Iris pigment epithelial cell (primary cell): ENCODE results near the gene DPM2.

ENCODE experiments used
- DNase-seq: peaks from one replicate; pipeline ENCODE4 v3.0.0-alpha.2; 2011; ENCODE audit warnings: low read depth

DPM2 gene

GRCh38 chr9:127918183-127919107, 19.2 kb downstream of the DPM2 start:
- peak; percentile 30 for DNase-seq

DNA sequence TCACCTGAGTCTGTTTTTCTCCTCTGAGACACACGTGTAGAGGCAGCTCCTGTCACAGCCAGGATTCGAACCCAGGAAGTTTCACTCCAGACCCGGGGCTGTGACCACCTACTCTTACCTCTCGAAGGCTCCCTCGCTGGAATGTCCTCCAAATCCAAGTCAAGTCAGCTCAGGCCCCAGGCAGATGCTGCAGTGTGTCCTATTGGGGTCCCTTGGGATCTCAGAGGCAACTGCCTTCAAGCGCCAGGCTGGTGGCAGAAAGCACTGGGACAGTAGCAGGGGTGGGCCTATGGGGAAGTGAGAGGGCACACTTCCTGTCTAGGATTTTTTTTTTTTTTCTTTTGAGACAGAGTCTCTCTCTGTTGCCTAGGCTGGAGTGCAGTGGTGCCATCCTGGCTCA, 20.1 kb downstream of the DPM2 start:
- DNase-seq: no peak

- DNase-seq: peak; percentile 90
These were observed 20.7 kb downstream of the DPM2 start, which contains the start of gene ST6GALNAC4 for GRCh38 chr9:127916720-127917581. ST6GALNAC4 (minus strand) TSS chr9:127917041; CDS start chr9:127916419, 622 bp downstream.

- DNase-seq: no peak
These were observed 21.6 kb downstream of the DPM2 start for GRCh38 chr9:127915801-127916719.

DNA sequence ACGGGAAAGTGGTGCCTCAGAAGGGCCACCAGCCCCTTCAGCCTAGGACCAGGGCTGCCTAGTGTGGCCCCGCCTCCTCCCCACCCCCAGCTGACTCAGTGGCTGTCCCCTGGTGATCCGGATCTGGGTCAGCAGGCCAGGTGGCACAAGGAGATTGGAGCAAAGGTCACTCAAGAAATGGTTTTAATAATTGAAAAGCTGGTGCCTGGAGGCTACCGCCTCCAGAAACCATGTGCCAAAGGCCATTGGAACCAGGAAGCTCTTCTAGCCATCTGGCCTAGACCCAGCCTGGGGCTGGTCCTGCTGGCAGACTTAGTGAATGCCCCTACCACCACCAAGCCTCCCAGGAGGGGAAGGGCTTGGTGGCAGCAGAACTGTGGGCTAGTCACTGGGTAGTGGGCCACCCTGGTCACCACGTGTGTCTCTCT, 22.3 kb downstream of the DPM2 start:
- no peak for DNase-seq

- DNase-seq: no peak
These were observed 24.0 kb downstream of the DPM2 start for GRCh38 chr9:127913682-127914081.

DNA sequence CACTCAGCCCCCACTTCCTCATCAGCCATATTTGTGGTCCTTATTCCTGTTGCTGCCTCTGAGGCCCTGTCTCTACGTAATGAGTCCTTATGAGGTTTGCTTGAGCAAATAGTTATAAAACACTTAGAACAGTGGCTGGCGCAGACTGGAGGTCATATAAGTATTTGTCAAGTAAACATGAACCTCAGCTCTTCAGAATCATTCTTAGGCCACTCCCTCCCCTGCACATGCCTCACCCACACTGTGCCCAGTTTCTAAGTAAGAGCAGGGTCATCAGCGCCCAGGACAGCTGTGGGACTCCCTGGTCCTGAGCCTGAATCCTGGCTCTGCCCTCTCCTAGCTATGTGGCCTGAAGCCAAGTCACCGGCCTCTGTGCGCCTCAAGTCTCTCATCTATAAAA, 24.8 kb downstream of the DPM2 start:
- DNase-seq: no peak

DNA sequence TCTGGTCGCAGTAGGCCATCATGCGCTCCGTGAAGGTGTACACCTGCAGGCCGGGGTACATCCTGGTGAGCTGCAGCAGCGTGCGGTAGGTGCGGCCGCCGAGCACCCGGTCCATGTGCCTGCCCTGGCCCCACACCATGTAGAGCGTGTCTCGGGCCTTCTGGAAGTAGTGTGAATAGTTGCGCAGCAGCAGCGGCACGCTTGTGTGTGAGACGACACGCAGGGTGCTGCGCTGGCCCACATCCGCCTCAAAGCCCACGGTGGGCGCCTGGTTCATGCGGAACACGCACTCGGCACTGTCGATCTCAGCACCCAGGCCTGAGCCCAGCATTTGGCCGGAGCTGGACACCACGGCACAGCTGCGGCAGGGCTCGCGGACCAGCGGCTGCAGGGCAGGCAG, 25.4 kb downstream of the DPM2 start:
- no peak for DNase-seq

DNA sequence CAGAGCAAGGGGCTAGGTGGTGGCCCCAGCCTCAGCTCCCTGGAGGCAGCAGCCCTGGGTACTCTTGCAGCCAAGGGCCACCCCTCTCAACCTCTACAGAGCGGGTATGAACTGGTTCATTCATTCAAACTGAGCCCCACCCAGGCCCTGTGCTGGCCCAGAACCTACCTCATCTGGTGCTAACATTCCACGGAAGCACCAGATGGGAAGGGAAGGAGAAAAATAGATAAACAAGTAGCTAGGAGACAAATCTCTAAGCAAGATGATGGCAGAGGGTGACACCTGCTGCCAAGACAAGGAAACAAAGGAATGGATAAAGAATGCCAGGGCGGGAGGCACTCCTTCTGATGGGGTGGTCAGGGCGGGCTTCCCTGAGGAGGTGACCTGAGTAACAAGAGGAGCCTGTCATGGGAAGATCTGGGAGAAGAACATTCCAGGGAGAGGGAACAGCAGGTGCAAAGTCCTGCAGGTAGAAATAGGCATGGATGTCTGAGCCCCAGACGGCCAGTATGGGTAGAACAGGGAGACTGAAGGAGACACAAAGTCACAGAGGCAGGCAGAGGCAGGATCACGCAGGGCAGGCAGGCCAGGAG, 26.9 kb downstream of the DPM2 start:
- DNase-seq: peak; percentile 37

DNA sequence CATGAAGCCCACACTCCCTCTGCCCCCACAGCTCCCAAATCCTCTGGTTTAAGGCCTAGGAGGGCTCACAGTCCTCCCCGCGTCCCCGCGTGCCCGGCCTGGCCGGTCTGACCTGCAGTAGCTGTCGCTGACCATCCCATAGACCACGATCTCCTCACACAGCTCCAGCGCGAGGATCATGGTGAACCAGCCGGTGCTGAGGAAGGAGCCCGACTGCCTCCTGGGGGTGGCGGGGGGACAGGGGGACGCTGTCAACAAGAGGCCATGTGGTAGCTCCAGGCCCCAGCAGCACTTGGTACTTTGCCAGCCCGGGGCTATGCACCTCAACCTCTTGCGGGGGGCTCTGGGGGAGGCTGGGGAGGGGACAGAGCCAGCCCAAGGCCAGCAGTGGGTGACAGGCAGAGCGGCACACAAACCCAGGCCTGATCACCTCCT, 27.8 kb downstream of the DPM2 start:
- no peak for DNase-seq

DNA sequence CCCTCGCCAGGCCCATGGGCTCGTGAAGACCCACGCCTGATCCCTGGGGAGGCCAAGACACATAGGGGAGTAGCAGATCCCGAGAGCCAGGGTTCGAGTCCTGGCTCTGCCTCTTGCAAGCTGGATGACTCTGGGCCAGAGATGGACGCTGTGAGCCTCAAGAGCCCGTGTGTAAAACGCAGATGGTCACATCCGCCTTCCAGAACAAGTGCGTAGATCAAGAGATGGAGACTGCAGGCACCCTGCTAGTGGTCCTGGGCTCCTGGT, 29.1 kb downstream of the DPM2 start:
- no peak for DNase-seq

DNA sequence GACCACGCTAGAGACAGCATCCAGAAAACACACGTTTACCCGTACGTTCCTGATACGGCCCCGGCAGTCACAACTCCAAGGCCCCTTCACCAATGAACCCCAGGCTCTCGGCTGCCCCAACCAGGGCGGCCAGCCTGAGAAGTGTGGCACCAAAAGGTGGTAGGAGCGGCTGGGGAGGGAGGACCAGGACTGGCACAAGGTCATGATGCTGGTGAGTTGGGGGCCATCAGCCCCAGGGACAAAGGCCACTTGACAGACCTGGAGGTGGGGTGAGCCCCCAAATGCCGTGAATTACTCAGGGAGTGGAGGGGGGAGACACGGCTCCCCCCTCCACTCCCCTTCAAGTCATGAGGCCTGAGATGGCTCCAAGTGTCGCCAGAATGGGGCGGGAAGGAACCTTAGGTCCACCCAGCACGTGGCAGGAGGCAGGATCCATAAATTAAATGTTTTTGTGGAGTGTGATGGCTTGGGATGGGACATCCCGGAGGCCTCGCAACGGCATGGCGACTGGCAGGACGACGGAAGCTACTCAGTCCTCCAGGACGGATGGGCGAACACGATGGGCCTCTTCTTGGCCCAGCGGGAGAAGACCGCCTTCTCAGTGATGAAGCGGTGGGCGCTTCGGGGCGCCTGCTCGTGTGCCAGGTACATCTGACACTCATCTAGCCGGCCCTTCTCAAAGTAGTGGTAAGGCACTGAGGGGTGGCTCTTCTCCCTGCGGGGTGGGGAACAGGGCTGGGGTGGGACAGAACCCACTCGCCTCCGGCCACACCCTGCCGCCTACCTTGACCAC, 29.6 kb downstream of the DPM2 start:
- DNase-seq: no peak

DNA sequence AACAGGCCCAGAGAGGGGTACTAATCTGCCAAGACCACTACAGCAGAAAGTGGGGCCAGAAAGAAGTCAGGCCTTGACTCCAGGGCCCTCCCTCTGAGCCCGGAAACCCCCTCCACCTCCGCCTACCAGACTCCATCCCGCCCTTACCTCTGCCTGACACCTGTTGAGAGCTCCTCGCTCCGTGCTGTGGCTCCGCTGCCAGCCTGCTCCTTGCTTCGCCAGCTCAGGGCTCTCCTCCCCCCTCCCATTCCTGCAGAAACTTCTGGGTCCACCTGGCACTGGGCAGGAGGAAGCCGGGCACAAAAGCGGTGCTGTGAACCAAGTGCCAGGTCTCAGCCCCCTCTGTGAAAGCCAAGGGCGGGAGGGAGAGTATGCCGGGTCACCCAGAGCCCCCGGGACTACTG, 31.9 kb downstream of the DPM2 start:
- no peak for DNase-seq

GRCh38 chr9:127905004-127905728, 32.5 kb downstream of the DPM2 start:
- no peak for DNase-seq

- DNase-seq: no peak
These were observed 33.1 kb downstream of the DPM2 start for GRCh38 chr9:127904561-127905003.

DNA sequence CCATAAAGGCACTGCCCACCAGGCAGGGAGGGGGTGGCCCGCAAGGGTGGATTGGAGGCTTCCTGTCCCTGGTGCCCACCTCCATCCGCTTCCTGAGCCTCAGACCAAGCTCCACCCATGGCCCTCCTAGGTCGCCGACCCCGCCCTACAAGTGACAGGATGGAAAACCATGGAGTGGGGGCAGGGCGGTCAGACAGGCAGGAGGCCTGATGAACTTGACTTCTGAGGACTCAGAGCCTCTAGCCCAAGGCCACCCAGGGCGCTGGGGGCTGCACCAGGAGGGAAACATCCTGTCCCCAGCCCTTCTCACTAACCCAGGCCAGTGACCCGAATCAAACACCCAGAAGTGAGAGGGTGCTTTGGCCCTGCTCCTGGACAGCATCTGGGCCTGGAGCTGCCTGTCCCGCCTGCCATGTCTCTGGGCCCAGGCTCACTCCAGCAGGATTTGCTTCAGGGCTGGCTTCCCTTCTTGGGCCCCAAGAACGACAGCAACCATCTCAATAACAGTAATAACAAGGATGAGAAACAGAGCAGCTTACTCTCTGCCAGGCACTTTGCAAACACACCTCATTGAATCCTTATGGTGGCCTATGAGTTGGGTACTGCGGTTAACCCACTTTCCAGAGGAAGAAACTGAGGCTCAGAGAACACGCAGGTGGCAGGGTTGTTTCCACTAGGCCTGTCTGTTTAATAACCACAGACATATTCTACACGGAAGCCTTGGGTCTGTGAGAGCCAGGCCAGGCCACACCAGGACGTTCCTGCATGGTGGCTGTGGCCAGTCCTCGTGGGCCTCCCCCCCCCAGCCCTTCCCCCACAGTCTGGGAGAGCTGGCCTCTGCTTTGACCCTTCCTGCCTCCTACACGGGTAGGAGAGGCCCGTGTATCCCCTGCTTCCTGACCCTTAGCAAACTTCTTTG, 33.8 kb downstream of the DPM2 start:
- DNase-seq: no peak

- peak; percentile 75 for DNase-seq
These were observed 38.3 kb downstream of the DPM2 start, which contains the start of gene ST6GALNAC6 for GRCh38 chr9:127899128-127899943. ST6GALNAC6 (minus strand) TSS chr9:127899603; CDS start chr9:127897981, 1,622 bp downstream.
